ENCODE data around the gene OR1L1. TPM values are rescaled to one million over a fixed set of nuclear protein-coding genes. Genes with fewer than 3 reads are reported as not detected.

OR1L1 gene
- total RNA-seq, result not detected in 2 replicates

GRCh38 chr9:122661416-122661815 is at the start of gene OR1L1:
Gene OR1L1, plus strand, starts transcription at chr9:122661716. Its CDS starts 0 bp downstream, at chr9:122661716.

GRCh38 chr9:122614362-122614761 is 47.2 kb upstream of the OR1L1 start, which contains the start of gene OR1Q1:
Gene OR1Q1, plus strand, starts transcription at chr9:122614738. Its CDS starts 0 bp downstream, at chr9:122614738.

DNA sequence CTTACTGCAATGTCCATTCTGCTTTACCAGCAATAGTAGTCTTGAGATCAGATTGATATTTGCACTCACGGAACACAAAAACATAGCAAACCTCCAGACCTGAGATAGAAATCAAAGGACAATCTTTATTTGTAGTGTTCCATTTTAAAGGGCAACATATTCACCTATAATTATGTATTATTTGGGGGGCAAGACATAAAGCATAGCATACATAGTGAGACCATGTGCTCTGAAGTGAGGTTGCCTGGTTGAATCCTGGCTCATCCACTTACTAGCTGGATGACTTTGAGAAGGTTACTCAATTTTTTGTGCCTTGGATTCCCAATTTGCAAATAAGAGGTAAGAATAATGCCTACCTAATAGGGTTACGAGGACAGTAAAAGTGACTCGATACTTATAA is 4.0 kb upstream of the OR1L1 start, which contains the start of gene OR1B1:
Gene OR1B1, minus strand, starts transcription at position 101 of the 400 bp plus-strand sequence.

Other genes with a start within 250 kb of the OR1L1 start
- not detected in 2 replicates for gene OR1J1, start 183.8 kb upstream of the OR1L1 start, total RNA-seq
- 0.53 TPM in 1 of 2 replicates, not detected in the other for gene OR1J2, start 150.9 kb upstream of the OR1L1 start, total RNA-seq
- gene OR1J4, start 142.6 kb upstream of the OR1L1 start, total RNA-seq, result not detected in 2 replicates
- not detected in 2 replicates for gene OR1N1, start 134.4 kb upstream of the OR1L1 start, total RNA-seq
- gene OR1N2, start 108.6 kb upstream of the OR1L1 start, total RNA-seq, result 0.13 TPM in 1 of 2 replicates, not detected in the other
- 0.12 and 0.13 TPM in 2 replicates for gene OR1L8, start 78.3 kb upstream of the OR1L1 start, total RNA-seq
- gene OR1Q1, start 47.0 kb upstream of the OR1L1 start, total RNA-seq, result 0.26 TPM in 1 of 2 replicates, not detected in the other
- 0.06 and 0.26 TPM in 2 replicates for gene OR1B1, start 4.1 kb upstream of the OR1L1 start, total RNA-seq
- gene OR1L3, start 13.4 kb downstream of the OR1L1 start, total RNA-seq, result not detected in 2 replicates
- gene OR1L4, start 62.3 kb downstream of the OR1L1 start, total RNA-seq, result not detected in 2 replicates
- gene OR1L6, start 80.6 kb downstream of the OR1L1 start, total RNA-seq, result not detected in 2 replicates
- not detected in 2 replicates for gene OR5C1, start 127.2 kb downstream of the OR1L1 start, total RNA-seq
- not detected in 2 replicates for gene OR1K1, start 138.4 kb downstream of the OR1L1 start, total RNA-seq
- 43.9 and 51.5 TPM in 2 replicates for gene PDCL, start 166.9 kb downstream of the OR1L1 start, total RNA-seq
- 50.6 and 60.5 TPM in 2 replicates for gene RC3H2, start 243.6 kb downstream of the OR1L1 start, total RNA-seq